ENCODE data around the gene ZBTB47.

Gene ZBTB47

DNA sequence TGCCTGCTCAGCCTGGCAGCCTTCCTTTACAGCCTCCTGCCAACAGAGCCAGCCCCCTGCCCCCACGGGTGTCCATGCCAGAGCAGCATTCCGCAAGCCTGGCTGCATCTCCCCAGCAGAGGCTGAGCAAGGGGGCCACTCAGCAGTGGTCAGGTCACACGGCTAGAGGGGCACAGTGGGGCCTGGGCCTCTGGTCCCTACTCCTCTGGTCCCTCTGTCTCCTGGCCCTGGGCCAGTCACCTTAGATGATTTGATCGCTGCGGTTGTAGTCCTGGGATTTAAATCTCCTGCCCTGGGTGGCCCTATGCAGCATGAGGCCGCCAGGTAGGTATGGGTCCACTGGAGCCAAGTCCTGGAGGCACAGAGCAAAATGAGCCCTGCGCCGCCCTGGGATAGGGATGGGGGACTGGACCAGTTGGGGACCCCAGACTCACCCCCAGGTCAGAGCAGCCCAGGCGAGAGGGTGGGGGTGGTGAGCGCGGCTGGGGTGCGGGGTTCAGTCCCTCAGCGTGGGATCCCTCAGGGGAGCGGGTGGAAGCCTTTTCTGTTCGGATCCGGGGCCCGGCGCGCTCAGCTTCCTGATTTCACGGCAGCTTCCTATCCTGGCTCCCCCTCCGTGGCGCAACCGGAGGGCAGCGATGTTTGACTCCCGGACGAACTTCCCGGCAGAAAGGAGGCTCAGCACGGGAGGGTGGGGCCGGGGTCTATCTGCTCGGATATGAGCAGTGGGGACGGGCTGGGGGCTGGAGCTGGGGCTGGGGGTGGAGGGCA lies at the start of gene ZBTB47:
TSS of gene ZBTB47 (plus strand) at position 138 of the 771 bp plus-strand sequence. CDS start 4,659 bp downstream, outside the sequence.
- DNase-seq (ENCODE audit: low read depth, low spot score) = no peak

DNA sequence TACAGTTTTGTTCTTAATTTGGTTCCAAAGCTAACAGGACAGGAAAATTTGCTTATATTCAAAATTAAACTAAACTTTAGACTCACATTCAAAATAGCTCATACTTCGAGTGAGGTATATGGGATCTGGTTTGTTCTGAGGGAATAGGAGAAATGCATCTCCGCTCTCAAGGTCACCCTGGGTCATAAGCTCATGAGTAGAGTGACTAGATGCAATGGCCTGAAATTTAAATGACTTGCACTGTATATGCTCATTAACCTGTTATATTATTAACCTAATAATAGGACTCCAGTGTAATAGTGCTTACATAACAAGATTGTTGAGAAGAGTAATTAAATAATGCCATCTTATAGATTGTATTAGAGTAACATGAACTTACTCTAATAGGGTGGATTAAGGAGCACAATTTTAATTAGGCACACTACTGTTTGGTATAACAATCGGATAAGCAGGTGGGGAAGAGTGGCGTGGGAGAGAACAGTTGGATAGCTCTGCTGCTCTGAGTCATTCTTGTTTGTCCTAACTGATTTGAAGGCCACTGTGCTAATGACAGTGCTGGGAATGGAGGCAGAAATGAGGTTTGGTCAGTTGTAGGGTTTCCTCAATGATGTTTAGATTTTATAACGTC lies 47.8 kb upstream of the ZBTB47 start:
- no peak for DNase-seq (ENCODE audit: low read depth, low spot score)

- DNase-seq (ENCODE audit: low read depth, low spot score) = no peak
These were observed 44.9 kb upstream of the ZBTB47 start for GRCh38 chr3:42608581-42608980.

DNA sequence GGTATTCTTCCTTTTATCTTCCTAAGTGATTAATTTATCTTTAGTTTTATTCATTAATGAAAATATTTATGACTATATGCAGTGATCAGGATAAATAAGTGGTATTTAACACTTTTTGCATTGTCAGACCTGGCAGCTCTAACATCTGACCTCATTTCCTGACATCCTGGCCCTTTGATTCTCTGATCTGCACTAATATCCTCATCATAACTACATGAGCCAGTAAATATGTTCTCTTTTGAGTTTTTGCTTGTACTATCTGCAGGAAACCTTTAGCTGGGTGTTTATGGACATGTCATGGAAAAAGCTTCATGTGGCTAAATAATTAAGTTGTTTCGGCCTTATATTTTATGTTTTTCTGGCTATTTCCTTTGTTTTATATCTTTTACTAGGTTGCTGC lies 42.5 kb upstream of the ZBTB47 start:
- DNase-seq (ENCODE audit: low read depth, low spot score) = no peak

DNA sequence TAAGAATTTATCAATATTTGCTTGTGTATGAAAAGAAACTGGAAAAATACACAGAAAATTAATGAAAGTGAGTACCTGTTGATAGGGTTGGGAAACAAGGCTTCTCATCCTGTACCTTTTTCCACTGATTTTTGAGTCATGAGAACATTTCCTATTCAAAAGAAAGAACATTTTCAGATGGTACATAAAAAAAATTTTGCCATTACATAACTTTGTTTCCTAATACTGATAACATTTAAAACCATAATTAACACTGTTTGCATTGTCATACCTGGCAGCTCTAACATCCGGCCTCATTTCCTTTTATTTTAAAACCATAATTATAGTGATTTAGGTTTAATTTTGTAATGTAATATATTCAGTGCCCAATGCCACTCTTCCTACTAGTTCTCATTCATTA lies 41.3 kb upstream of the ZBTB47 start:
- DNase-seq (ENCODE audit: low read depth, low spot score) = no peak

DNA sequence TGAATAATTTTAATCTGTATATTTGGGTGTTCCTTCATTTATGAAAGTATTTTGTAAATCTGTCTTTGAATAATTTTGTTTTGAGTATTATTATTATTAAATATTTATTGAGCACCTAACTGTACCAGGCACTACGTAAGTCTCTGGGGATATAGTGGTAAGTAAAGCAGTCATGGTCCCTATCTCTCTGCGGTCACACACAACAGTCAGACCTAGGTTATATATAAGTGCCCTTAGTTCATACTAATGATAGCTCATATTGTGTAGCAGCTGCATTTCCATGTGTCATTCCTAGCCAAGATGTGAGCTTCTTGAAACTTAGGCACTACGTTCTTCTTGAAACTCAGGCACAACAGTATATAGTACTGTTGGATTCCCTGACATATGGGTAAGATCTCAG lies 40.6 kb upstream of the ZBTB47 start:
- no peak for DNase-seq (ENCODE audit: low read depth, low spot score)

- DNase-seq (ENCODE audit: low read depth, low spot score) = no peak
These were observed 40.0 kb upstream of the ZBTB47 start for GRCh38 chr3:42613462-42613861.

GRCh38 chr3:42631620-42632019 lies 21.9 kb upstream of the ZBTB47 start:
- no peak for DNase-seq (ENCODE audit: low read depth, low spot score)

DNA sequence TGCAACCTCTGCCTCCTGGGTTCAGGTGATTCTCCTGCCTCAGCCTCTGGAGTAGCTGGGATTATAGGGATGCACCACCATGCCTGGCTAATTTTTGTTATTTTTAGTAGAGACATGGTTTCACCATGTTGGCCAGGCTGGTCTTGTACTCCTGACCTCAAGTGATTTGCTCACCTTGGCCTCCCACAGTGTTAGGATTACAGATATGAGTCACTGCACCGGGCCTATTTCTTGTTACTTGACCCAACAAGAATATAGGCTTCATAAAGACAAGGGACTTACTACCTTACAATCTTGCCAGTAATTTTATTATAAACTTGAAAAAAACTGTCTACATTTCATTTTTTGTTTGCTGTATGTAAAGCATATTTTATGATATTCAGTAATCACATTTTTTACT lies 21.4 kb upstream of the ZBTB47 start:
- no peak for DNase-seq (ENCODE audit: low read depth, low spot score)

DNA sequence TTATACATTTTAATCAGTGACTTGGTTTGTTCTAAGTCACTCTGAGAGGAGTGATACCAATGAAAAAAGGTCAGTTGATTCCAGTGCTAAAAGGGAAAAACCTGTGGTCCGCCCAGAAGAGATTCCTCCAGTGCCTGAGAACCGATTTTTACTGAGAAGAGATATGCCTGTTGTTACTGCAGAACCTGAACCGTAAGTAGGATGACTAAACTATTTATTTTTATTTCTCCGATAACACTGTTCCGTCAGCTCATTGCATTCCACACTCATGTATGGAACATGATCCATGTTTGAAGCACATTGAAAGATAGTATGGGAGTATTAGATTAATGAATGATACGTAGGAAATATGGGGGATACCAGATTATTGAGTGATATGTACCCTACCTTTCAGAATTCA lies 20.0 kb upstream of the ZBTB47 start:
- no peak for DNase-seq (ENCODE audit: low read depth, low spot score)

DNA sequence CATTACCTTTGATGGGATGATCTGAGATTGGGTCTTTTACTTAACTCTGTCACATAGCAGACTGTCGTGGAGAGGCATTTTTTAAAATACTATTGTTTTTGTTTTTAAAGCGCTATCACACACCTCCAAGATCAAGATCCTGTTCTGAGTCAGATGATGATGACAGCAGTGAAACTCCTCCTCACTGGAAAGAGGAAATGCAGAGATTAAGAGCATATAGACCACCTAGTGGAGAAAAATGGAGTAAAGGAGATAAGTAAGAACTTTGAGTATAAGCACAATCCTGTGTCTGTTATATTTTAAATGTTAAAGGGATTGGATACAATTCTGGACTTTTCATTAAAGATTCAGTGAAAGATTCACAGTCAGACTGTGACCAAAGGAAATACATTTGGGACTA lies 18.4 kb upstream of the ZBTB47 start:
- DNase-seq (ENCODE audit: low read depth, low spot score) = no peak

GRCh38 chr3:42637001-42637400 lies 16.5 kb upstream of the ZBTB47 start:
- DNase-seq (ENCODE audit: low read depth, low spot score) = no peak

GRCh38 chr3:42638339-42638842 lies 15.1 kb upstream of the ZBTB47 start:
- DNase-seq (ENCODE audit: low read depth, low spot score) = no peak

DNA sequence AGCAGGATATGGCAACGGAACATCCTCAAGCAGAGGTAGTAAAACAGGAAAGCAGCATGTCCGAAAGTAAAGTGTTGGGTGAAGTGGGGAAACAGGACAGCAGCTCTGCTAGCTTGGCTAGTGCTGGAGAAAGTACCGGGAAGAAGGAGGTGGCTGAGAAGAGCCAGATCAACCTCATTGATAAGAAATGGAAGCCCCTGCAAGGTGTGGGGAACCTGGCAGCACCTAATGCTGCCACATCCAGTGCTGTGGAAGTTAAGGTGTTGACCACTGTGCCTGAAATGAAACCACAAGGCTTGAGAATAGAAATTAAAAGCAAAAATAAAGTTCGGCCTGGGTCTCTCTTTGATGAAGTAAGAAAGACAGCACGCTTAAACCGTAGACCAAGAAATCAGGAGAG lies 14.3 kb upstream of the ZBTB47 start:
- no peak for DNase-seq (ENCODE audit: low read depth, low spot score)

- no peak for DNase-seq (ENCODE audit: low read depth, low spot score)
These were observed 13.4 kb upstream of the ZBTB47 start for GRCh38 chr3:42640129-42640528.

GRCh38 chr3:42640771-42641370 lies 12.6 kb upstream of the ZBTB47 start:
- no peak for DNase-seq (ENCODE audit: low read depth, low spot score)

GRCh38 chr3:42647821-42648459 lies 5.6 kb upstream of the ZBTB47 start:
- no peak for DNase-seq (ENCODE audit: low read depth, low spot score)

DNA sequence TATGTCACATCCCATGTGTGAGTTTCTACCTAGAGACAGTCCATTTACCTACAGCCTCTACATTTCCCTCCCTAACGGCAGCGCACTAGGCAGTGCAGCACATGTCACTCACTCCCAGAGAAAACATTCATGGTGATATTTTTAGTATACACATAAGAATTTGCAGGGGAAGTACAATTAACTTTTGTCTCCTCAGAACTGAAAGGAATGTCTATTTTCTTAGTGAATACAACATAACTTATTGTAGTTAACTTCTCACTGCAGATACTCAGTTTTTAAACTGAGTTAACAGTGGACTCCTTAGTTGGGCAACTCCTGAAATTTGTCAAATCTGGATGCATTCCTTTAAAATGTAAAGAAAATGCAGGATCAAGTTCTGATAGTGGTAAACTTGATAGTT lies 4.5 kb upstream of the ZBTB47 start:
- DNase-seq (ENCODE audit: low read depth, low spot score) = no peak

DNA sequence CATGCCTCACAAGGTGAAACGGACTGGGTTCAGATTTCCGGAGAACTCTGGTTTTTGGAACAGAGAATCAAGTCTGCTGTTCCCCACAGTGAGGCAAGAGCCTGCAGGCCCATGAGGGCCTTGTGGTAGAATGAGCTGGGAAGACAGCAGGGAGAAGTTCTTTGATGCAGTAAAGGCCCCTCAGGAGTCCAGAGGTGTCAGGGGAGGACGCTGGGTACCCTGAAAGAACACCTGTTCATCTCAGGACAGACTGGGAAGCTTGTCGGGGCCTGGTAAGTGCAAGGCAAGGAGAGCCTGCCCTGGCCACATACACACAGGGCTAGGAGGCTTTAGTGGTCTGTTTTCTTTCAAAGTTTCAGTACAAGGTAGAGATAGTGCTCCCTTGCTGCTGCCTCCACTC lies 3.7 kb upstream of the ZBTB47 start:
- no peak for DNase-seq (ENCODE audit: low read depth, low spot score)

DNA sequence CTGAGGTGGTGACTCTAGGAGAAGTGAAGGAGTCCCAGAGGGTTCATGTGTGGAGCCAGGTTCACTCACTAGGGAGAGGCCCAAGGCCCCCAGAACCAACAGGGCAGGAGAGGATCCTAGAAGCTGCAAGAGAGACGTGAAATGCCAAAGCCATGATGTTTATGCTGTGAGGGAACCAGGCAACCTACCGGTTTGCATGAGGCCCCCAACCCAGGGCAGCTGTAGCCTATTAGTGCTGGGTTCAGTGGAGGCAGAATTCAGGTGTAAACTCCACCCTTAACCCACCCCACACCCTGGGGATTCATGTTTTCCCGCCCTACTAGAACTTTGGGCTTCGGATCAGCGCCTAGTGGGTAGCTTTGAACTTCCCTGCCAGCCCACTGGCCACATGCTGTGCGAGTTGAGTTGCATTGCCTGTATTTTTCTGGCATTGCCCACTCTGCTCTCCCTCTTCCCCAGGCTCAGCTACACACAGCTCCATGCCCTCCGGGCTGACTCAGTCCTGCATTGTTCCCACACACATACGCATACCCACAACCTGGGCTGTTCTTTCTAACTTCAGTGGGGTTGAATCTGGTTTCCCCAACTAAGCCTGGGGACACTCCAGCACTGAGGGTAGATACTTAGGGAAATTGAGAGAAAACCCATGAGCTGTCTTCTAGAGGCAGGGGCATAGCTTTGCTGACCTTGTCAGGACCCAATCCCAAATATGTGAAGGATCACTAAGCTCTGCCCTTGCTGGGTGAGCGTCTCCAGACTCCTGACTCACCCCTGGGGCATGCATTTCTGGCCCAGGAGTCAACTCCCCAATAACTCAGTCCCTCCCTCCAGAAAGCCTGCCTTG lies 2.0 kb upstream of the ZBTB47 start:
- no peak for DNase-seq (ENCODE audit: low read depth, low spot score)

GRCh38 chr3:42652251-42652610 lies 1.3 kb upstream of the ZBTB47 start:
- DNase-seq (ENCODE audit: low read depth, low spot score) = no peak

Data from activated naive CD8-positive, alpha-beta T cell treated with anti-CD3 and anti-CD28 coated beads, Interleukin-2, amount 50 U/mL, for 16 hours (primary cell).